Fibroblast of upper back skin (primary cell): Measurements from ENCODE around the gene MAGI3.
A peak's percentile ranks its signal among the peaks of the same experiment; 100 is the strongest.
"Not testable (repeated sequence)": the region's sequence is repeated elsewhere in the genome, so short reads cannot be mapped to it uniquely, and the experiment has no call there.

Experiments used
- DNase-seq: peaks from one replicate; pipeline ENCODE4 v3.0.0-alpha.2; 2013

MAGI3 gene

GRCh38 chr1:113587475-113587874 lies 197.2 kb downstream of the MAGI3 start:
- DNase-seq = no peak

GRCh38 chr1:113592230-113592629 lies 201.9 kb downstream of the MAGI3 start:
- no peak for DNase-seq

- DNase-seq = no peak
Observed at GRCh38 chr1:113593550-113594297, 203.4 kb downstream of the MAGI3 start.

- DNase-seq = not testable (repeated sequence)
Observed at GRCh38 chr1:113604466-113604865, 214.2 kb downstream of the MAGI3 start.

- peak; percentile 95 for DNase-seq
Observed at GRCh38 chr1:113605146-113605545, 214.8 kb downstream of the MAGI3 start.

- DNase-seq = peak; percentile 4
Observed at GRCh38 chr1:113608399-113608798, 218.1 kb downstream of the MAGI3 start.

GRCh38 chr1:113610372-113610771 lies 220.1 kb downstream of the MAGI3 start:
- DNase-seq = no peak

GRCh38 chr1:113615425-113615824 lies 225.1 kb downstream of the MAGI3 start:
- peak; percentile 53 for DNase-seq

- peak; percentile 29 for DNase-seq
Observed at GRCh38 chr1:113616156-113616555, 225.8 kb downstream of the MAGI3 start.

- no peak for DNase-seq
Observed at GRCh38 chr1:113617438-113618141, 227.3 kb downstream of the MAGI3 start.

GRCh38 chr1:113628997-113629396 lies 238.7 kb downstream of the MAGI3 start:
- no peak for DNase-seq

- no peak for DNase-seq
Observed at GRCh38 chr1:113630340-113631327, 240.3 kb downstream of the MAGI3 start.

GRCh38 chr1:113641396-113641795 lies 251.1 kb downstream of the MAGI3 start:
- no peak for DNase-seq

GRCh38 chr1:113647164-113647563 lies 256.8 kb downstream of the MAGI3 start:
- peak; percentile 60 for DNase-seq

- no peak for DNase-seq
Observed at GRCh38 chr1:113648478-113648877, 258.2 kb downstream of the MAGI3 start.

GRCh38 chr1:113652771-113653170 lies 262.5 kb downstream of the MAGI3 start:
- DNase-seq = peak; percentile 10

GRCh38 chr1:113653741-113654140 lies 263.4 kb downstream of the MAGI3 start:
- DNase-seq = no peak

GRCh38 chr1:113654883-113655282 lies 264.6 kb downstream of the MAGI3 start:
- DNase-seq = no peak

- no peak for DNase-seq
Observed at GRCh38 chr1:113657126-113657525, 266.8 kb downstream of the MAGI3 start.

- DNase-seq = no peak
Observed at GRCh38 chr1:113657556-113658063, 267.3 kb downstream of the MAGI3 start.

GRCh38 chr1:113659035-113659434 lies 268.7 kb downstream of the MAGI3 start:
- DNase-seq = no peak

GRCh38 chr1:113659556-113659955 lies 269.2 kb downstream of the MAGI3 start:
- DNase-seq = no peak

GRCh38 chr1:113660088-113660487 lies 269.8 kb downstream of the MAGI3 start:
- DNase-seq = peak; percentile 7
